Measurements from ENCODE around the gene DDIT3. TPM values are rescaled to one million over a fixed set of nuclear protein-coding genes. Genes with fewer than 3 reads are reported as not detected.
A peak's percentile ranks its signal among the peaks of the same experiment; 100 is the strongest.

Gene DDIT3
- total and polyA plus RNA-seq, 3 experiments from 2014 or later, result 11.7 to 13.2 (median 12.7) TPM

- Histone ChIP-seq H3K4me3 (ENCODE audit: low read length) (no peak overlapping the region), H3K4me1 (ENCODE audit: insufficient read depth, low read length) (no peaks in the 10 kb centered on the region), H3K27ac (ENCODE audit: low read depth, low read length) (no peak overlapping the region), H3K27me3 (ENCODE audit: insufficient read depth, low read length, poor library complexity, severe bottlenecking) (no peaks in the 10 kb centered on the region), H3K36me3 (ENCODE audit: insufficient read depth, low read length) (peaks cover 46% of the 10 kb centered on the region), H3K9me3 (ENCODE audit: low read length) (no peaks in the 10 kb centered on the region)
- Mint-ChIP-seq H3K27ac (peak overlapping the region in 3 of 8 donors; percentile 40 to 54 (median 44)), H3K9me3 (no peaks in the 10 kb centered on the region), H3K36me3 (peaks cover 0 to 91% (median 5%) of the 10 kb centered on the region in 3 donors), H3K4me1 (peaks cover 4 to 8% (median 5%) of the 10 kb centered on the region in 3 donors), H3K27me3 (no peaks in the 10 kb centered on the region), H3K4me3 (no peak overlapping the region)
- ChIA-PET POLR2A (interaction anchor here (1.9 kb wide), 1 partner anchor 11 kb away, joined by 5 read pairs; no protein-coding TSS in a partner anchor), CTCF (interaction anchor here (0.7 to 1.5 kb wide), 3 partner anchors 9 to 76 kb away, joined by 3 to 4 read pairs (median 3); no protein-coding TSS in a partner anchor)
- no peak for DNase-seq
Measured at GRCh38 chr12:57534991-57535543, 14.8 kb upstream of the DDIT3 start.

GRCh38 chr12:57534250-57534649 lies 13.9 kb upstream of the DDIT3 start:
- H3K4me3 ChIP-seq (ENCODE audit: low read length), result no peak overlapping the region
- peaks cover 4 to 8% (median 5%) of the 10 kb centered on the region in 3 donors for H3K4me1 Mint-ChIP-seq
- POLR2A ChIA-PET, result interaction anchor here (1.9 kb wide), 1 partner anchor 10 kb away, joined by 5 read pairs; no protein-coding TSS in a partner anchor

GRCh38 chr12:57533108-57533507 lies 12.8 kb upstream of the DDIT3 start:
- Mint-ChIP-seq H3K27me3 (no peaks in the 10 kb centered on the region), H3K4me3 (no peak overlapping the region), H3K27ac (peak overlapping the region in 1 of 8 donors; percentile 50), H3K4me1 (peaks cover under 1 to 2% (median 2%) of the 10 kb centered on the region in 3 donors), H3K9me3 (no peaks in the 10 kb centered on the region), H3K36me3 (peaks cover 0 to 92% (median 7%) of the 10 kb centered on the region in 3 donors)
- no peak overlapping the region for H3K27ac ChIP-seq (ENCODE audit: low read depth, low read length)
- no peak overlapping the region for H3K4me3 ChIP-seq (ENCODE audit: low read length)
- no peaks in the 10 kb centered on the region for H3K4me1 ChIP-seq (ENCODE audit: insufficient read depth, low read length)
- no peaks in the 10 kb centered on the region for H3K27me3 ChIP-seq (ENCODE audit: insufficient read depth, low read length, poor library complexity, severe bottlenecking)
- DNase-seq, result no peak
- no peaks in the 10 kb centered on the region for H3K9me3 ChIP-seq (ENCODE audit: low read length)
- CTCF ChIA-PET, result interaction anchor here (0.7 to 1.0 kb wide), 2 partner anchors 100 to 300 kb away, joined by 3 read pairs; partner anchors contain the start of gene B4GALNT1
- POLR2A ChIA-PET, result interaction anchor here (0.7 kb wide), 1 partner anchor 180 kb away, joined by 5 read pairs; no protein-coding TSS in a partner anchor
- H3K36me3 ChIP-seq (ENCODE audit: insufficient read depth, low read length), result peaks cover 54% of the 10 kb centered on the region

More at GRCh38 chr12:57534250-57534649, 13.9 kb upstream of the DDIT3 start:
- CTCF ChIA-PET, result interaction anchor here (0.7 to 1.5 kb wide), 2 partner anchors 10 to 75 kb away, joined by 3 to 4 read pairs; no protein-coding TSS in a partner anchor
- DNase-seq, result no peak
- Mint-ChIP-seq H3K27me3 (no peaks in the 10 kb centered on the region), H3K36me3 (peaks cover 0 to 93% (median 9%) of the 10 kb centered on the region in 3 donors), H3K27ac (peak overlapping the region in 4 of 8 donors; percentile 8 to 59 (median 49)), H3K9me3 (no peaks in the 10 kb centered on the region), H3K4me3 (no peak overlapping the region)
- Histone ChIP-seq H3K27me3 (ENCODE audit: insufficient read depth, low read length, poor library complexity, severe bottlenecking) (no peaks in the 10 kb centered on the region), H3K9me3 (ENCODE audit: low read length) (no peaks in the 10 kb centered on the region), H3K36me3 (ENCODE audit: insufficient read depth, low read length) (peaks cover 51% of the 10 kb centered on the region), H3K27ac (ENCODE audit: low read depth, low read length) (no peak overlapping the region), H3K4me1 (ENCODE audit: insufficient read depth, low read length) (no peaks in the 10 kb centered on the region)

- H3K4me1 ChIP-seq (ENCODE audit: insufficient read depth, low read length), result no peaks in the 10 kb centered on the region
- H3K27me3 Mint-ChIP-seq, result no peaks in the 10 kb centered on the region
- ChIA-PET POLR2A (no interaction called here), CTCF (interaction anchor here (1.5 to 1.9 kb wide), 2 partner anchors 15 to 55 kb away, joined by 3 to 6 read pairs; no protein-coding TSS in a partner anchor)
- no peaks in the 10 kb centered on the region for H3K27me3 ChIP-seq (ENCODE audit: insufficient read depth, low read length, poor library complexity, severe bottlenecking)
- H3K27ac Mint-ChIP-seq, result peak overlapping the region in 6 of 8 donors; percentile 12 to 65 (median 42)
- no peak for DNase-seq
- H3K4me3 Mint-ChIP-seq, result no peak overlapping the region
- H3K9me3 Mint-ChIP-seq, result no peaks in the 10 kb centered on the region
- no peaks in the 10 kb centered on the region for H3K9me3 ChIP-seq (ENCODE audit: low read length)
- peaks cover 0 to 6% (median 0%) of the 10 kb centered on the region in 3 donors for H3K4me1 Mint-ChIP-seq
- H3K36me3 ChIP-seq (ENCODE audit: insufficient read depth, low read length), result peaks cover 66% of the 10 kb centered on the region
- H3K4me3 ChIP-seq (ENCODE audit: low read length), result no peak overlapping the region
- no peak overlapping the region for H3K27ac ChIP-seq (ENCODE audit: low read depth, low read length)
- H3K36me3 Mint-ChIP-seq, result peaks cover 0 to 93% (median 7%) of the 10 kb centered on the region in 3 donors
Measured at GRCh38 chr12:57531836-57532235, 11.5 kb upstream of the DDIT3 start.

- Histone ChIP-seq H3K36me3 (ENCODE audit: insufficient read depth, low read length) (peaks cover 66% of the 10 kb centered on the region), H3K27ac (ENCODE audit: low read depth, low read length) (no peak overlapping the region), H3K9me3 (ENCODE audit: low read length) (no peaks in the 10 kb centered on the region), H3K4me1 (ENCODE audit: insufficient read depth, low read length) (no peaks in the 10 kb centered on the region), H3K4me3 (ENCODE audit: low read length) (no peak overlapping the region), H3K27me3 (ENCODE audit: insufficient read depth, low read length, poor library complexity, severe bottlenecking) (no peaks in the 10 kb centered on the region)
- CTCF ChIA-PET, result interaction anchor here (1.5 to 1.9 kb wide), 2 partner anchors 16 to 54 kb away, joined by 3 to 6 read pairs; no protein-coding TSS in a partner anchor
- Mint-ChIP-seq H3K4me3 (no peak overlapping the region), H3K27me3 (no peaks in the 10 kb centered on the region), H3K9me3 (no peaks in the 10 kb centered on the region), H3K27ac (peak overlapping the region in 2 of 8 donors; percentile 36 to 47), H3K4me1 (peaks cover 0 to 9% (median 0%) of the 10 kb centered on the region in 3 donors), H3K36me3 (peaks cover 0 to 92% (median 7%) of the 10 kb centered on the region in 3 donors)
- POLR2A ChIA-PET, result no interaction called here
- DNase-seq, result no peak
Measured at GRCh38 chr12:57530396-57531142, 10.3 kb upstream of the DDIT3 start.

- Histone ChIP-seq H3K36me3 (ENCODE audit: insufficient read depth, low read length) (peaks cover 60% of the 10 kb centered on the region), H3K4me3 (ENCODE audit: low read length) (no peak overlapping the region), H3K9me3 (ENCODE audit: low read length) (no peaks in the 10 kb centered on the region), H3K27ac (ENCODE audit: low read depth, low read length) (no peak overlapping the region), H3K4me1 (ENCODE audit: insufficient read depth, low read length) (peaks cover 3% of the 10 kb centered on the region), H3K27me3 (ENCODE audit: insufficient read depth, low read length, poor library complexity, severe bottlenecking) (no peaks in the 10 kb centered on the region)
- Mint-ChIP-seq H3K27me3 (no peaks in the 10 kb centered on the region), H3K36me3 (peaks cover 0 to 91% (median 5%) of the 10 kb centered on the region in 3 donors), H3K27ac (peak overlapping the region in 5 of 8 donors; percentile 7 to 73 (median 14)), H3K4me1 (peaks cover 0 to 13% (median 2%) of the 10 kb centered on the region in 3 donors), H3K9me3 (no peaks in the 10 kb centered on the region), H3K4me3 (no peak overlapping the region)
- CTCF ChIA-PET, result no interaction called here
- DNase-seq, result no peak
- POLR2A ChIA-PET, result no interaction called here
Measured at GRCh38 chr12:57529831-57530230, 9.5 kb upstream of the DDIT3 start.

GRCh38 chr12:57528831-57529555 lies 8.7 kb upstream of the DDIT3 start:
- H3K27me3 Mint-ChIP-seq, result no peaks in the 10 kb centered on the region
- no peaks in the 10 kb centered on the region for H3K9me3 Mint-ChIP-seq
- peaks cover 0 to 91% (median 5%) of the 10 kb centered on the region in 3 donors for H3K36me3 Mint-ChIP-seq
- DNase-seq, result no peak
- H3K27me3 ChIP-seq (ENCODE audit: insufficient read depth, low read length, poor library complexity, severe bottlenecking), result no peaks in the 10 kb centered on the region
- CTCF ChIA-PET, result no interaction called here
- peak overlapping the region in 3 of 8 donors; percentile 8 to 61 (median 60) for H3K27ac Mint-ChIP-seq
- no peak overlapping the region for H3K27ac ChIP-seq (ENCODE audit: low read depth, low read length)
- POLR2A ChIA-PET, result no interaction called here
- peaks cover 11% of the 10 kb centered on the region for H3K4me1 ChIP-seq (ENCODE audit: insufficient read depth, low read length)
- no peak overlapping the region for H3K4me3 ChIP-seq (ENCODE audit: low read length)
- no peaks in the 10 kb centered on the region for H3K9me3 ChIP-seq (ENCODE audit: low read length)
- peaks cover 60% of the 10 kb centered on the region for H3K36me3 ChIP-seq (ENCODE audit: insufficient read depth, low read length)
- peaks cover 7 to 22% (median 8%) of the 10 kb centered on the region in 3 donors for H3K4me1 Mint-ChIP-seq
- H3K4me3 Mint-ChIP-seq, result no peak overlapping the region
